GM12878 (cell line): Measurements from ENCODE around the gene COL21A1.

ENCODE experiments used
- EP300 ChIP-seq, 2 experiments: fragments of 150-350 bp in 1 of 2; IDR thresholded peaks; 2 replicates each; pipeline ENCODE4 v1.6.1; 2011 to 2012; ENCODE audit warnings: low read depth in 2 of 2, low read length in 2 of 2, borderline replicate concordance in 1 of 2, improper control_type of control experiment in 1 of 2, inconsistent platforms in 1 of 2; ENCODE audit not compliant: control insufficient read depth in 1 of 2
- IKZF1 ChIP-seq: fragments of 450-650 bp; conservative IDR thresholded peaks from 2 replicates; pipeline ENCODE4 v1.6.1; 2017; ENCODE audit warnings: antibody characterized with exemption, mild to moderate bottlenecking
- JUND ChIP-seq: IDR thresholded peaks from 2 replicates; pipeline ENCODE4 v1.6.1; 2012; ENCODE audit warnings: low read depth, mild to moderate bottlenecking, low read length, improper control_type of control experiment, moderate library complexity
- TF ChIP-seq, protein P1 (sequence below), 3 experiments: IDR thresholded peaks in 2 of 3; conservative IDR thresholded peaks in 1 of 3; 2 replicates each; pipeline ENCODE4 v1.5.1; 2011; ENCODE audit warnings: low read depth in 3 of 3, low read length in 3 of 3, mild to moderate bottlenecking in 3 of 3, control low read depth in 2 of 3, moderate library complexity in 2 of 3, inconsistent platforms in 1 of 3, mixed read lengths in 1 of 3; ENCODE audit not compliant: control insufficient read depth in 2 of 3, insufficient read depth in 1 of 3; ENCODE audit errors: extremely low read depth in 1 of 3
- TF ChIP-seq, protein P2 (sequence below): fragments of 450-650 bp; formaldehyde crosslinking; IDR thresholded peaks from 2 replicates; pipeline ENCODE4 v1.4.0; 2020; ENCODE audit warnings: mild to moderate bottlenecking, moderate library complexity

DNA sequence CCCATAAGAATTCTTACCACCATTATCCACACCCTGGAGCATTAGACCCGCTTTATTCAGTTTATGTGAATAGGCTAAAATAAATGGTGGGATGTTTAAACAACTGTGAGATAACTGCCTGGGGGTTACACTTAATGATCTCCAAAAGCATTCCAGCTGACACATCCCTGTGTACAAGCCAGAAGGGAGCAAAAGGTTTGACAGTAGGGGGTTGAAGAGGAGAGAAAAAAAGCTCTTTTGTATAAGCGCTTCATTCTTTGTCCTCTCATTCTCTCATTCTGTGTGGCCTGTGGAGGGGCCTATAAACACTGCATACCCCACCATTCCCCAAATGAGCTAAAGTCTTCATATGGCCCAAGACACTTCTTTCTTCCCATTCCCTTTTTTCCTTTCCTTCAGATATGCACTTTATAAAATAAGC is 30.8 kb upstream of the COL21A1 start:
- TF ChIP-seq JUND (no peak), EP300 (IDR thresholded peaks at IDR 0.05; ENCODE audit: borderline replicate concordance in 1 of 2, control insufficient read depth in 1 of 2, low read depth in 2 of 2, low read length in 2 of 2) (no peak), IKZF1 (no peak)
- TF ChIP-seq, protein P1, sequence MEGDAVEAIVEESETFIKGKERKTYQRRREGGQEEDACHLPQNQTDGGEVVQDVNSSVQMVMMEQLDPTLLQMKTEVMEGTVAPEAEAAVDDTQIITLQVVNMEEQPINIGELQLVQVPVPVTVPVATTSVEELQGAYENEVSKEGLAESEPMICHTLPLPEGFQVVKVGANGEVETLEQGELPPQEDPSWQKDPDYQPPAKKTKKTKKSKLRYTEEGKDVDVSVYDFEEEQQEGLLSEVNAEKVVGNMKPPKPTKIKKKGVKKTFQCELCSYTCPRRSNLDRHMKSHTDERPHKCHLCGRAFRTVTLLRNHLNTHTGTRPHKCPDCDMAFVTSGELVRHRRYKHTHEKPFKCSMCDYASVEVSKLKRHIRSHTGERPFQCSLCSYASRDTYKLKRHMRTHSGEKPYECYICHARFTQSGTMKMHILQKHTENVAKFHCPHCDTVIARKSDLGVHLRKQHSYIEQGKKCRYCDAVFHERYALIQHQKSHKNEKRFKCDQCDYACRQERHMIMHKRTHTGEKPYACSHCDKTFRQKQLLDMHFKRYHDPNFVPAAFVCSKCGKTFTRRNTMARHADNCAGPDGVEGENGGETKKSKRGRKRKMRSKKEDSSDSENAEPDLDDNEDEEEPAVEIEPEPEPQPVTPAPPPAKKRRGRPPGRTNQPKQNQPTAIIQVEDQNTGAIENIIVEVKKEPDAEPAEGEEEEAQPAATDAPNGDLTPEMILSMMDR (IDR thresholded peaks at IDR 0.05 in 2 of 3, conservative IDR thresholded peaks at IDR 0.05 in 1 of 3; ENCODE audit: control insufficient read depth in 2 of 3, extremely low read depth in 1 of 3, insufficient read depth in 1 of 3, low read depth in 3 of 3, low read length in 3 of 3) = no peak
- TF ChIP-seq, protein P2, sequence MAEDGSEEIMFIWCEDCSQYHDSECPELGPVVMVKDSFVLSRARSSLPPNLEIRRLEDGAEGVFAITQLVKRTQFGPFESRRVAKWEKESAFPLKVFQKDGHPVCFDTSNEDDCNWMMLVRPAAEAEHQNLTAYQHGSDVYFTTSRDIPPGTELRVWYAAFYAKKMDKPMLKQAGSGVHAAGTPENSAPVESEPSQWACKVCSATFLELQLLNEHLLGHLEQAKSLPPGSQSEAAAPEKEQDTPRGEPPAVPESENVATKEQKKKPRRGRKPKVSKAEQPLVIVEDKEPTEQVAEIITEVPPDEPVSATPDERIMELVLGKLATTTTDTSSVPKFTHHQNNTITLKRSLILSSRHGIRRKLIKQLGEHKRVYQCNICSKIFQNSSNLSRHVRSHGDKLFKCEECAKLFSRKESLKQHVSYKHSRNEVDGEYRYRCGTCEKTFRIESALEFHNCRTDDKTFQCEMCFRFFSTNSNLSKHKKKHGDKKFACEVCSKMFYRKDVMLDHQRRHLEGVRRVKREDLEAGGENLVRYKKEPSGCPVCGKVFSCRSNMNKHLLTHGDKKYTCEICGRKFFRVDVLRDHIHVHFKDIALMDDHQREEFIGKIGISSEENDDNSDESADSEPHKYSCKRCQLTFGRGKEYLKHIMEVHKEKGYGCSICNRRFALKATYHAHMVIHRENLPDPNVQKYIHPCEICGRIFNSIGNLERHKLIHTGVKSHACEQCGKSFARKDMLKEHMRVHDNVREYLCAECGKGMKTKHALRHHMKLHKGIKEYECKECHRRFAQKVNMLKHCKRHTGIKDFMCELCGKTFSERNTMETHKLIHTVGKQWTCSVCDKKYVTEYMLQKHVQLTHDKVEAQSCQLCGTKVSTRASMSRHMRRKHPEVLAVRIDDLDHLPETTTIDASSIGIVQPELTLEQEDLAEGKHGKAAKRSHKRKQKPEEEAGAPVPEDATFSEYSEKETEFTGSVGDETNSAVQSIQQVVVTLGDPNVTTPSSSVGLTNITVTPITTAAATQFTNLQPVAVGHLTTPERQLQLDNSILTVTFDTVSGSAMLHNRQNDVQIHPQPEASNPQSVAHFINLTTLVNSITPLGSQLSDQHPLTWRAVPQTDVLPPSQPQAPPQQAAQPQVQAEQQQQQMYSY (CRISPR knock-in tag) = no peak
